HUES64 (cell line): ENCODE measurements around the gene SRGAP1.

Experiments used
- H3K27ac ChIP-seq: 2 replicates; pipeline ENCODE4 v1.7.0; 2013; ENCODE audit warnings: low read depth, low read length, inconsistent platforms
- H3K27me3 ChIP-seq: 2 replicates; pipeline ENCODE4 v1.6.1; 2013; ENCODE audit warnings: mild to moderate bottlenecking, low read length; ENCODE audit not compliant: insufficient read depth
- H3K36me3 ChIP-seq: 2 replicates; pipeline ENCODE4 v1.6.1; 2013; ENCODE audit warnings: mild to moderate bottlenecking, low read length; ENCODE audit not compliant: insufficient read depth
- H3K4me1 ChIP-seq: 2 replicates; pipeline ENCODE4 v1.6.1; 2013; ENCODE audit warnings: mild to moderate bottlenecking, low read length, moderate library complexity; ENCODE audit not compliant: insufficient read depth
- H3K4me3 ChIP-seq: 2 replicates; pipeline ENCODE4 v1.5.1; 2013; ENCODE audit warnings: mild to moderate bottlenecking, low read length, moderate library complexity
- H3K9ac ChIP-seq: 2 replicates; pipeline ENCODE4 v1.6.1; 2013; ENCODE audit warnings: mild to moderate bottlenecking, low read depth, low read length
- H3K9me3 ChIP-seq: 2 replicates; pipeline ENCODE4 v1.6.1; 2013; ENCODE audit warnings: low read depth, low read length; ENCODE audit not compliant: insufficient read depth
- WGBS: fragments of 150-250, 120-280 bp; methylation state at CpG from one replicate; pipeline ENCODE4 v1.1.7; 2013; ENCODE audit warnings: missing lambda C conversion rate; 5-methylcytosine and 5-hydroxymethylcytosine counted together

Gene SRGAP1

DNA sequence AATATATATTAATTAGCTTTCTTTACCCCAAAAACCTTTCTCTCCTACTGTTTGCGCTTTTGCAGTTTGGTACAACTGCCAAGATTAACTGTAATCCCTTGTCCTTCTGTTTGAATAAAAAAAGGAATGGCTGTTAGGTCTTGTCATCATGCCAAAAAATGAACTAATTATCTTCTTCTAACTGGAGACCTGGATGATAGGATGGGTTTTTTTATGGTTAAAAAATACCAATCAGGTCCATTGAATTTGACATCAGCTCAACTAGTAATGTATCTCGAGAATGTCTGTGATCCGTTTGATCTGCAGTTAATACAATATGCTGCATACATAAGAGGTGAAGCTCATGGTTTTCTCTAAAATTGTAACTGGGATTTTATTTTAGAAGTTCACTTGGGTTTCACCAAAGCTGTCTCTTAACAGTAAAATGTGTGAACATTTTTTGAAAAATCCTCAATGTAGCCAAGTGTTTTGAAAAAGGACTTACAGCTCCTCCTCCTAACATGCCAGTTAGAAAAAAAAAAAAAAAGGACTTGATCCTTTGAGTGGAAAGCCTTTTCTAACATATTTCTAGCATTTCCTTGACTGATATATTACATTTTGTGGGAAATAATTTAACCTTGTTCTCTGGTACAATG is 96.8 kb downstream of the SRGAP1 start:
- no peak overlapping the region for H3K27ac ChIP-seq
- 100% methylated on average over 2 of the region's 3 CpGs for WGBS

DNA sequence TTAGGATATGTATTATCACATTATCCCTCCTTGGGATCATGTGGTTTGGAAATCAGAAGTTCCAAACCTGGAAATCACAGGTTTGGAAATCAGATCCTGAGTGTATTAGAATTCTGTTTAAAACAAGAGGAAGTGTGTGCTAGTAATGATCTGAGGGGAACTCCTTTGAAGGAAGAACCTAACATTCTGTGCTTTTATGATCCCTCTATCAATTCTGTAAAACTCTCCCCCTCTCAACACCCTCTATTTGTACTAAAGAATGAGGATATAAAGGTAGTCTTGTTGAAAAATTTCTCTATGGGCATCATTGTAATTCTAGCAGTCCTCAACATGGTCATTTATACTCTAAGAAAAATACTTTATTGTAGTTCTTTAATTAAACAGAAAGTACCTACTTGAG is 97.4 kb downstream of the SRGAP1 start:
- Histone ChIP-seq H3K4me1 (peaks cover 16% of the 10 kb centered on the region), H3K27me3 (no peaks in the 10 kb centered on the region)

More for the DNA sequence above, 96.8 kb downstream of the SRGAP1 start:
- no peaks in the 10 kb centered on the region for H3K36me3 ChIP-seq
- peaks cover 16% of the 10 kb centered on the region for H3K4me1 ChIP-seq
- H3K27me3 ChIP-seq = no peaks in the 10 kb centered on the region
- H3K9ac ChIP-seq = no peak overlapping the region
- no peak overlapping the region for H3K4me3 ChIP-seq
- no peaks in the 10 kb centered on the region for H3K9me3 ChIP-seq

GRCh38 chr12:63942464-63943241 is 98.2 kb downstream of the SRGAP1 start:
- H3K27me3 ChIP-seq = no peaks in the 10 kb centered on the region
- WGBS = 87% methylated on average over 9 of the region's 9 CpGs
- H3K9me3 ChIP-seq = no peaks in the 10 kb centered on the region
- no peak overlapping the region for H3K9ac ChIP-seq
- H3K27ac ChIP-seq = no peak overlapping the region
- peaks cover 16% of the 10 kb centered on the region for H3K4me1 ChIP-seq
- H3K4me3 ChIP-seq = no peak overlapping the region
- no peaks in the 10 kb centered on the region for H3K36me3 ChIP-seq

More for the DNA sequence above, 97.4 kb downstream of the SRGAP1 start:
- Histone ChIP-seq H3K4me3 (no peak overlapping the region), H3K27ac (no peak overlapping the region), H3K9ac (no peak overlapping the region), H3K36me3 (no peaks in the 10 kb centered on the region), H3K9me3 (no peaks in the 10 kb centered on the region)

DNA sequence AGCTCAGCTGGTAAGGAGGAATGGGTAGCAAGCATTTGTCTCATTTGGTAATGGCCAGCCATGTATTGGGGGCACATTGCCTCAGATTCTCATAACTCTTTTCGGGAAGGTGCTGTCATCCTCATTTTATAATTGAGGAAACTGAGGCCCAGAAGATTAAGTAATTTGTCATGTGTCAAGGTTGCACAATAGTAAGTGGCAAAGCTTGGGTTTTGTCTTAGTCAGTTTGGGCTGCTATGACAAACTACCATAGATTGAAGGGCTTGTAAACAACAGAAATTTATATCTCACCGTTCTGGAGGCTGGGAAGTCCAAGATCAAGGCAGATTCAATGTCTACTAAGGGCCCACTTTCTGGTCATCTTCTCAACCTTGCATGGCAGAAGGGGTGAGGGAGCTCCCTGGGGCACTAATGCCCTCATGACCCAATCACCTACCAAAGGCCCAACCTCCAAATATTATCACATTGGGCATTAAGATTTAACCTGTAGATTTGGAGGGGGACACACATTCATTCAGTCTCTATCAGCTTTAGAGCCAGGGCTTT is 99.6 kb downstream of the SRGAP1 start:
- Histone ChIP-seq H3K4me3 (no peak overlapping the region), H3K9me3 (no peaks in the 10 kb centered on the region), H3K36me3 (no peaks in the 10 kb centered on the region), H3K27ac (no peak overlapping the region), H3K27me3 (no peaks in the 10 kb centered on the region), H3K9ac (no peak overlapping the region), H3K4me1 (peaks cover 14% of the 10 kb centered on the region)
- 65% methylated on average over 2 of the region's 2 CpGs for WGBS

- Histone ChIP-seq H3K27ac (no peak overlapping the region), H3K4me1 (peaks cover 8% of the 10 kb centered on the region), H3K9me3 (no peaks in the 10 kb centered on the region), H3K27me3 (no peaks in the 10 kb centered on the region), H3K36me3 (no peaks in the 10 kb centered on the region), H3K4me3 (no peak overlapping the region), H3K9ac (no peak overlapping the region)
- 90% methylated on average over 5 of the region's 5 CpGs for WGBS
Measured at GRCh38 chr12:63944586-63945228, 100.2 kb downstream of the SRGAP1 start.

- H3K9ac ChIP-seq = no peak overlapping the region
- no peaks in the 10 kb centered on the region for H3K36me3 ChIP-seq
- no peaks in the 10 kb centered on the region for H3K9me3 ChIP-seq
- no peaks in the 10 kb centered on the region for H3K27me3 ChIP-seq
- no peak overlapping the region for H3K27ac ChIP-seq
- H3K4me1 ChIP-seq = peaks cover 1% of the 10 kb centered on the region
- H3K4me3 ChIP-seq = no peak overlapping the region
Measured at GRCh38 chr12:63945777-63946176, 101.3 kb downstream of the SRGAP1 start.

DNA sequence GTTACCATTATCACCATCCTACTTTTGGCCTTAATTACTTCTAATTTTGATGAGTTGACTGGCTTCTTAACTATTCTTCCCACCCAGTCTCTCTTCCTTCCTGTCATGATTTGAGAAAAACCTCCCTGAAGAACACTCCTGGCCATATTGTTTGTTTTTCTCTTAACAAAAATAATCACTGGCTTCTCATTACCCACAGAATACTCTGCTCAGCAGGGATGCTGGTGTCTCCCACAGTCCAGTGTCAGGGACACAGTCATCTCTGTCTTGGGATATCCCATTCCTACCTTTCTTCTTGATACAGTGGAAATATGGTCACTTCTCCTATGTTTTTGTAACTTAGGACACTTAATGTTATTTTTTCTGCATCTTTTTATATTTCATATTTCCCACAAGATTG is 103.7 kb downstream of the SRGAP1 start:
- Histone ChIP-seq H3K9me3 (no peaks in the 10 kb centered on the region), H3K4me3 (no peak overlapping the region), H3K27ac (no peak overlapping the region), H3K27me3 (no peaks in the 10 kb centered on the region), H3K36me3 (no peaks in the 10 kb centered on the region), H3K4me1 (no peaks in the 10 kb centered on the region), H3K9ac (no peak overlapping the region)

DNA sequence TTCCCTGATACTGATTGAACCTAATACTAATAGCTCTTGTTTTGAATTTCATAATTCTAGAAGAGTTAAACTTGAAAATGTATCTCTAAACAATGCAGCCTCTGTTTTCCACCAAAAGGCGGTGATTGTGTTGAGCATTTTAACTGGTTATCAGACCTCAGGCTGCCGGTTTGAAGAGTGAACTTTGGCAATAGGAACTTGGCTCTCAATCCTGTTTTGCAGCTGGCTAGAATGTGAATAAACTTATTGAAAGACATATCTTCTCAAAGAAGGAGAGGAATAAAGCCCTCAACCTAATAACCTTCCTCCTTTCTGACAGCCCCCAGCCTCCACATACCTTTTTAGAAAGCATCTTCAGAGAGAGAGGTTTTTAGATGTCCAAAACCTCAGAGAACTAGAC is 105.4 kb downstream of the SRGAP1 start:
- 98% methylated on average over 2 of the region's 2 CpGs for whole genome bisulfite sequencing
- no peak overlapping the region for H3K27ac ChIP-seq
- H3K9ac ChIP-seq = no peak overlapping the region

GRCh38 chr12:63952995-63953394 is 108.5 kb downstream of the SRGAP1 start:
- Histone ChIP-seq H3K27ac (no peak overlapping the region), H3K4me3 (no peak overlapping the region), H3K27me3 (no peaks in the 10 kb centered on the region), H3K9ac (no peak overlapping the region), H3K9me3 (no peaks in the 10 kb centered on the region), H3K4me1 (no peaks in the 10 kb centered on the region), H3K36me3 (no peaks in the 10 kb centered on the region)
- 100% methylated on average over 1 of the region's 1 CpG for WGBS

More for the DNA sequence above, 105.4 kb downstream of the SRGAP1 start:
- Histone ChIP-seq H3K4me1 (no peaks in the 10 kb centered on the region), H3K4me3 (no peak overlapping the region), H3K27me3 (no peaks in the 10 kb centered on the region), H3K36me3 (no peaks in the 10 kb centered on the region), H3K9me3 (no peaks in the 10 kb centered on the region)

- 92% methylated on average over 9 of the region's 9 CpGs for WGBS
Measured at GRCh38 chr12:63955831-63956666, 111.5 kb downstream of the SRGAP1 start.

More at GRCh38 chr12:63955831-63956666, 111.5 kb downstream of the SRGAP1 start:
- Histone ChIP-seq H3K4me3 (no peak overlapping the region), H3K4me1 (no peaks in the 10 kb centered on the region), H3K9ac (no peak overlapping the region), H3K27ac (no peak overlapping the region), H3K36me3 (no peaks in the 10 kb centered on the region), H3K27me3 (no peaks in the 10 kb centered on the region), H3K9me3 (no peaks in the 10 kb centered on the region)
